ENCODE results near the gene XRN2.
"Not testable (repeated sequence)": the region's sequence is repeated elsewhere in the genome, so short reads cannot be mapped to it uniquely, and the experiment has no call there.

XRN2 gene

GRCh38 chr20:21391972-21392352 lies 88.8 kb downstream of the XRN2 start:
- no peak for DNase-seq

GRCh38 chr20:21393166-21393565 lies 90.0 kb downstream of the XRN2 start:
- no peak for DNase-seq

GRCh38 chr20:21393816-21394519 lies 90.8 kb downstream of the XRN2 start:
- no peak for DNase-seq

GRCh38 chr20:21394551-21394950 lies 91.4 kb downstream of the XRN2 start:
- DNase-seq: no peak

- no peak for DNase-seq
Measured at GRCh38 chr20:21395051-21395665, 92.0 kb downstream of the XRN2 start.

- no peak for DNase-seq
Measured at GRCh38 chr20:21395666-21396598, 92.8 kb downstream of the XRN2 start.

- DNase-seq: no peak
Measured at GRCh38 chr20:21396599-21397340, 93.6 kb downstream of the XRN2 start.

GRCh38 chr20:21397341-21398108 lies 94.4 kb downstream of the XRN2 start, which contains the start of gene NKX2-4:
NKX2-4 (minus strand) TSS chr20:21397526; CDS start chr20:21397399, 127 bp downstream.
- DNase-seq: no peak

- DNase-seq: no peak
Measured at GRCh38 chr20:21398109-21399004, 95.2 kb downstream of the XRN2 start.

- no peak for DNase-seq
Measured at GRCh38 chr20:21399005-21399475, 95.9 kb downstream of the XRN2 start.

GRCh38 chr20:21411725-21412124 lies 108.6 kb downstream of the XRN2 start:
- no peak for DNase-seq

- DNase-seq: not testable (repeated sequence)
Measured at GRCh38 chr20:21413996-21414395, 110.9 kb downstream of the XRN2 start.

- not testable (repeated sequence) for DNase-seq
Measured at GRCh38 chr20:21419147-21419546, 116.0 kb downstream of the XRN2 start.

- DNase-seq: no peak
Measured at GRCh38 chr20:21421601-21422236, 118.6 kb downstream of the XRN2 start.

GRCh38 chr20:21423712-21424111 lies 120.6 kb downstream of the XRN2 start:
- not testable (repeated sequence) for DNase-seq

GRCh38 chr20:21424846-21425245 lies 121.7 kb downstream of the XRN2 start:
- DNase-seq: no peak

- DNase-seq: no peak
Measured at GRCh38 chr20:21430020-21430419, 126.9 kb downstream of the XRN2 start.

- no peak for DNase-seq
Measured at GRCh38 chr20:21432911-21433310, 129.8 kb downstream of the XRN2 start.

- no peak for DNase-seq
Measured at GRCh38 chr20:21433329-21433890, 130.3 kb downstream of the XRN2 start.

GRCh38 chr20:21435576-21435975 lies 132.4 kb downstream of the XRN2 start:
- DNase-seq: no peak
